GM19455 (cell line): Measurements from ENCODE around the gene LRIT3.

Experiments
- ATAC-seq: cut with Tn5 transposase; IDR thresholded peaks from one replicate; pipeline ENCODE4 v1.9.1; 2021; ENCODE audit not compliant: unreplicated experiment

The LRIT3 gene

GRCh38 chr4:109890076-109890475 lies 42.2 kb downstream of the LRIT3 start:
- no peak for ATAC-seq

DNA sequence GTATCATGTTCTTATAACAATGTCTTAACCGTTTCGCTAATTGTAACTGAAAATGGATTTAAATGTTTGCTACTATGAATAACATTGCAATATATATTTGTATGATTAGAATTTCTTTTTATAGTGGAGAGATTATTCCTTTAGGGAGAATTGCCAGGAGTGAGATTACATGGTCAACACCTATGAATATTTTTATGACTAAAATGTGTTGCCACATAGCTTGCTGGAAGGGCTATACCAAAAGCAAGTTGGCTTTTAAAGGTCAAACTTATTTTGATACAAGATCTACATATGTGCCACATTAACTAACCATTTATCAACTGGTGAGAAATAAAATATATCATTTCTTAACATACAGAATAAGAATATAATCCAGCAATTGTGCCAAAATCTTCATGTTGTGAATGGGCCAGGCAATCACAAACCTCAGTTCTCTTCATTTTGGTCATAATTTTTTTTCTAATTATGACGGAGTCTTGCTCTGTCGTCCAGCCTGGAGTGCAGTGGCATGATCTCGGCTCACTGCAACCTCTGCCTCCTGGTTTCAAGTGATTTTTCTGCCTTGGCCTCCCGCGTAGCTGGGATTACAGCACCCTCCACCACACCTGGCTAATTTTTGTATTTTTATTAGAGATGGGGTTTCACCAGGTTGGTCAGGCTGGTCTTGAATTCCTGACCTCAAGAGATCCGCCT lies 54.8 kb downstream of the LRIT3 start:
- no peak for ATAC-seq

DNA sequence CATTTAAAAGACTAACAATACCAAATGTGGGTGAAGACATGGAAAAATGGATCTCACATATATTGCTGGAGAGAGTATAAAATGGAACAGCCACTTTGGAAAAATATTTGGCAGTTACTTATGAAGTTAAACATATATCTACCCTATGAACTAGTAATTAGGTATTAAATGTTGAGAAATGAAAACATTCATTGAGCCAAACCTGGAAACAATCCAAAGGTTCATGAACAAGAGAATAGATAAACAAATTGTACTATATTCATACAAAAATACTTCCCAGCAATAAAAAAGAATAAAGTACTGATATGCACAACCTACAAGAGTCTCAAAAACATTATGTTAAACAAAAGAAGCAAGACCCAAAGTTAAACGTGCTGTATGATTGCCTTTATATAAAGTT lies 60.8 kb downstream of the LRIT3 start:
- ATAC-seq: no peak

DNA sequence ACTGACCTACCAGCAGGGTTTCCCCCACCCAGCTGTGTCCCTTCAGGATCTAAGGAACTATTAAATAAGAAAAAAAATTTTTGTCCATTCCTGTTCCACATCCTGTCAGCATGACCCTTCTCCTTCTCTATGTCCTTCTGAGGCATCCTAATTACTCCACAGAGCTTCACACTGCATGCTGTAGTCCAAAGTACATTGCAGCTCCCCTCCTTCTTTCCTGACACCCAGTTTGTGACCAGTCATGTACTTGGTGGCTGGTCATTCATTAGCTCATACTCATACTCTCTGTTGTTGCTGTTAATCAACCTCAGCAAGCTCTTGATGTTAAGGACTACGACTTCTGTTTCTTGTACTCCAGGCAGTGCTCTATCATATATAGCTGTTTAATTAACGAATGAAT lies 62.3 kb downstream of the LRIT3 start:
- no peak for ATAC-seq

DNA sequence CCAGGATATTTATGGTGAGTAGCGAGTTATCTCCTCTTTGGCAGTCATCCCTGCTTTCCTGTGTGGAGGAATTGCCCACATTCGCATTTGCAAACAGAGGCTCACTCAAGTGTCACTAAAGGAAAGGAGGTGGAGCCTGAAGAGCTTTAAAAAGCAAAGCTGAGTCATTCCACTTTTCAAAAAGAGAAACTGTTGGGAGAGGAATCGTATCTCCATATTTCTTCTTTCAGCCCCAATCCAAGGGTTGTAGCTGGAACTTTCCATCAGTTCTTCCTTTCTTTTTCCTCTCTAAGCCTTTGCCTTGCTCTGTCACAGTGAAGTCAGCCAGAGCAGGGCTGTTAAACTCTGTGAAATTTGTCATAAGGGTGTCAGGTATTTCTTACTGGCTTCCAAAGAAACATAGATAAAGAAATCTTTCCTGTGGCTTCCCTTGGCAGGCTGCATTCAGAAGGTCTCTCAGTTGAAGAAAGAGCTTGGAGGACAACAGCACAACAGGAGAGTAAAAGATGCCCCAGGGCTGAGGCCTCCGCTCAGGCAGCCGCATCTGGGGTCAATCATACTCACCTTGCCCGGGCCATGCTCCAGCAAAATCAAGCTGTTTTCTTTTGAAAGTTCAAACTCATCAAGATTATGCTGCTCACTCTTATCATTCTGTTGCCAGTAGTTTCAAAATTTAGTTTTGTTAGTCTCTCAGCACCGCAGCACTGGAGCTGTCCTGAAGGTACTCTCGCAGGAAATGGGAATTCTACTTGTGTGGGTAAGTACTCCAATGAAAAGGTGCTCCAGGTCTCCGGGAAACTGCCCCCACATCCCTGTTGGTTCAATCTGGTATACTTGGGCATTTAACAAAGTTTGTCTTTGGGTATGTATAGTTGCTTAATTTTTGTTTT lies 65.0 kb downstream of the LRIT3 start, which contains the start of gene EGF:
Gene EGF (plus strand): TSS at position 178 of the 890 bp plus-strand sequence. CDS start 453 bp downstream, at position 631.
- ATAC-seq: no peak

DNA sequence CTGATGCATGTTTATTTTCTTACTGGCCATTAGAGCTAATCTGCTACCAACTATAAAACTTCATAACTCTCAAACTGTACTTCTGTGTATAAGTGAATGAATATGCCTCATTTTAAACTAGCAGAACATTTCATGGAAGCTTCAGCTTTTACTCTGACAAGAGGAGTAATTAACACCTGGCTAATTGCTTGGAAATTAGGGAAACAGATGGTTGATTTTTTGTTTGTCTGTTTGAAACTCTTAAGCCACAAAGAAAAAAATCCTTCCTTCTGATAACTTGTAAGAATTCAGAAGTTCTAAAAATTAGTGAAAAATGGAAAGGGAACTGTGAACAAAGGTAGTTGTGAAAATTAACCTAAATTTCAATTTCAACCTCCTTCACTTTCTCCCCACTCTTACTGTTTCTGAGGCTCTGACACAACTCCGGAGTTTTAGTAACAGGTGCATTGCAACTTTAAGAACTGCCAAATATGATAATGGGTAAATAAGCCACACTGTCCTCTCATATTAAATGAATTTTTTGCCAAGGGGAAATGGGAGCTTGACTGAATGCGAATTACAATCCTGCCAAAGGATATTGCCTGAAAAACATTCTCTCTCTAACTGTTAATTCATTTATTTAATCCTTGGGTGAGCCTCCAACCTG lies 65.8 kb downstream of the LRIT3 start:
- ATAC-seq: no peak

- no peak for ATAC-seq
Observed at GRCh38 chr4:109914322-109914721, 66.4 kb downstream of the LRIT3 start.

DNA sequence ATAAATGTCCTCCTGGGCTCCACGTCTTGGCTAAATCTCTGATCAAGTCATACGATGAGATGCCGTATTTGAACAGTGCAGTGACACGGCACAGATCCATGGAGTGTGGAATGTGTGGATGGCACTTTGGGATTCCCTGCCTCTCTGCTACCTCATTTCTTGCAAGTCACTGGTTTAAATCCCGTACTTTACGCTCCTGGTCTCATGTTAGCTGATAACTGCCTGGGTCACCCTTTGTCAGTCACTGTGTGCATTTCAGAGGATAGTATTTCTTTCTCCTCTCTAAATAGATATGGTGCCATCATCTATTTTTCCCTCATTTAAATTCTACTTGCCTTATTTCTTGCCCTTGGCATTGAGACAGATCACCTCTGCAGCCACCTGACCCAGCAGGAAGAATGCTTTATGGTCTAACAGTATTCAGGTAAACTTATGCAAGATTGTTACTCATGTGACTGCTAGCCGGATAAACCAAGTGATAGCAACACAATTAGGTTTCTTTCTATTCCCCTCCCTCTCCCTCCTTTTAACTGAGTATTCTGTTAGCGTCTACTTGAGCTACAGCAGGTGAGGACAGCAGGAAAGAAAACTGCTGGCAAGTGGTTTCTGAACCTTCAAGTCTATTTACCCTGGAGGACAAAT lies 67.6 kb downstream of the LRIT3 start:
- no peak for ATAC-seq

GRCh38 chr4:109916027-109916409 lies 68.1 kb downstream of the LRIT3 start:
- ATAC-seq: no peak

GRCh38 chr4:109921384-109921808 lies 73.5 kb downstream of the LRIT3 start:
- no peak for ATAC-seq
